Rectal smooth muscle tissue (tissue), 1 donor: ENCODE data around the gene NEDD4L.

ENCODE experiments used
- H3K27ac ChIP-seq: one replicate; pipeline ENCODE4 v1.7.0; 2013; ENCODE audit warnings: low read depth, low read length, inconsistent platforms
- H3K27me3 ChIP-seq: one replicate; pipeline ENCODE4 v1.7.0; 2013; ENCODE audit warnings: low read length; ENCODE audit not compliant: control insufficient read depth, insufficient read depth
- H3K36me3 ChIP-seq: one replicate; pipeline ENCODE4 v1.7.0; 2013; ENCODE audit warnings: low read length; ENCODE audit not compliant: control insufficient read depth, insufficient read depth
- H3K4me1 ChIP-seq: one replicate; pipeline ENCODE4 v1.7.0; 2013; ENCODE audit warnings: low read length; ENCODE audit not compliant: control insufficient read depth, insufficient read depth
- H3K4me3 ChIP-seq: one replicate; pipeline ENCODE4 v1.7.0; 2013; ENCODE audit warnings: low read length
- H3K9ac ChIP-seq: one replicate; pipeline ENCODE4 v1.7.0; 2013; ENCODE audit warnings: low read length

Gene NEDD4L

DNA sequence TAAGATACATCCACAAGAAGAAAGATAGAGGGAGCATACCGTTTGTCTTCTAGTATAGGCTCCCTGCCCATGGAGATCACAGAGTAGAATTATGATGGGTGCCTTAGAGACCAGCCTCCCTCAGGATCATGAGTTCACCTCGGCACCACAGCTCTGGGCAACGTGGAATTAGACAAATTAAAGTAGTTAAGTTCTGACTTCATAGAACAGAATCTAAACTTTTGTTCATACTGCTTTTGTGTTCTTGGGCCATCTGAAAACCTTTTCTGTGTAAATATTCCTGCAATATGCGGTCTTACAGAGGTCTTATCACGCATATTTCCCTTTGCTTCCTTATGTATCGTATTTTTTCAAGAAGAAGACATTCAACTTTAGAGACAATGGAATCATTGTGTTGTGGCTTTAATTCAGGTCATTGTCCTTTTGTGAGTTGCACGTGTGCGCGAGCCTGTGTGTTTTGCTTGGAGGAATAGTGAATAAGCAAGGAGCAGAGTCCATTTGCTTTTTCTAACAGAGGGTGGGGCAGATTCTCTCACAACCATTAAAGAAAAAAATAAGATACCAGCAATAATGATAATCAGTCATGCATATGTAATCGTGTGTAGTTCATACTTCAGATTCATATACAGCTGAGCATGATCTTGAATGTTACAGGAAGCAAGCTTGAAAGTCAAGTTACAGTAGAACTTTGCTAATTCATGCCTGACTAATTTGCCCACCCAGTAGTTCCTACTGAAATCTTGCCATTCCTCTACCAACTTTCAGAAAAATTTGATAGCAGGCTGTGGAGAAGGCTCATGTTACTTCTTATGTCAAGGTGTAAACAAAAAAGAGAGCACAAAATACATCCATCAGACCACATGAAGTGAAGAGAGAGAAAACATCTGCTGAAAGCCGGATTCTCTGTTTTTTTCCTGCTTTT, 243.6 kb downstream of the NEDD4L start:
- H3K27ac ChIP-seq, result no peak overlapping the region
- H3K4me1 ChIP-seq, result peaks cover 8% of the 10 kb centered on the region
- no peak overlapping the region for H3K9ac ChIP-seq

DNA sequence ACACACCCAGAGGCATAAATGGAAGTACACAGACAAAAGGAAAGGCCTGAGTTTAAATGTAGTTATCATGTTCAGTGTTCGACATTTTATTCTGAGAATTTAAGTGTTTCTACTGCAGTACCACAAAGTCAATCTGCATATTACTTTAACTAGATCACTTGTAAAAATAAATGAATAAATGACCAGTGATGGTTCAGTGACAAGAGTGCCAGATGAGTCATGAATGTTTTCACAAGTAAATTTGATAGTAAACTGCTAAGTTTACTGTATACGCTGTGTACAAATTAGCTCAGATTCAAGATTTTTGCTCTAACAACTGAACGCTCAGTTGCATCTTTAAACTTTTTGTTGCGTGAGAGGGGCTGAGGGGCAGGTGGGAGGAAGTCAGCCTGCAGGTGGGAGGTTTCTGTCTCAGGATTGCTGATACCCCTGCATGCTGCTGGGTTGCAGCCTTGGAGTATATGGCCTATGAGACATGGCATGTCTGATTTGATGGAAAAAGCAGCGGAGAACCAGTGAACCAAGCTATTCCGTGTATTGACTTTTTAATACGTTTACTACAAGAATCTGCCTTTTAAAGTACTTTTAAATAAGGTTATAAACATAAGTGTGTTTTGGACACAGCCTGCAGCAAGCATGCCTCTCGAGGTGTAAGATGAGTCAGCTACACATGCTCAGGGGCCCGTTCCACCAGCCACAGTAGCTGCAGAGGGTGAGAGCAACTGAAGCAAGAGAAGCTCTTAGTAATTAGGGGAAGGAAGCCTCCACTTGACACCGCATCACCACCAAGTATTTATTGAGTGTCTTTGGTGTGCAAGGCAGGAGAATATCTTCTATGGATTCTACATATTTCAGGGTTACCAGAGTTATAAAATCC, 245.1 kb downstream of the NEDD4L start:
- H3K4me1 ChIP-seq, result peaks cover 8% of the 10 kb centered on the region
- H3K27me3 ChIP-seq, result no peaks in the 10 kb centered on the region
- H3K27ac ChIP-seq, result no peak overlapping the region
- no peak overlapping the region for H3K4me3 ChIP-seq
- no peaks in the 10 kb centered on the region for H3K36me3 ChIP-seq
- no peak overlapping the region for H3K9ac ChIP-seq

More for the DNA sequence above, 243.6 kb downstream of the NEDD4L start:
- Histone ChIP-seq H3K4me3 (no peak overlapping the region), H3K36me3 (no peaks in the 10 kb centered on the region), H3K27me3 (no peaks in the 10 kb centered on the region)

DNA sequence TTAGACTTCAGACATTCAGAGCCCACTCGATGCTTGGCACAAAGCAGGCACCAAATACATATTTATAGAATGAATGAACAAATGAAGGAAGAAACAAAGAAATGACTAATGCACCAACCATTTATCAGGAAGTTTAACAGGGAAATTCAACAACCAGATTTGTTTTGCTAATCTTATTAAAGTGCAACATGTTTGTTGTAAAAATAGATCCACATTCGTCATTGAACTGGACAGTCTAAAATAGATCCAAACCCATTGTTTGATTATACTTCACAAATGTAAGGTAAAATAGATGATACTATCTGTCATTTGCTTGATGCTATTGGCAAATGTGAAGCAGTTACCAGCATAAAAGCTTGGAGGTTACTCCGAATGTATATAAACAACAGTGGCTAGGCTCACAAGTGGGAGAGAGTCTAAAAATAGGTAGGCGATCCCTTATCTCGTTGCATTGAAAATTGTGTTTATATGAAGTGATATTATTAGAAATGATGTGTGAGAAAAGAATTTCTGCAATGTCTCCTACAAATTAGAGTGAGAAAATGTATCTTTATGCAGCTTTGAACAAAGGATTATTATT, 246.2 kb downstream of the NEDD4L start:
- H3K27me3 ChIP-seq, result no peaks in the 10 kb centered on the region
- H3K36me3 ChIP-seq, result no peaks in the 10 kb centered on the region
- H3K4me1 ChIP-seq, result peaks cover 8% of the 10 kb centered on the region
- H3K4me3 ChIP-seq, result no peak overlapping the region
- H3K27ac ChIP-seq, result no peak overlapping the region
- H3K9ac ChIP-seq, result no peak overlapping the region

DNA sequence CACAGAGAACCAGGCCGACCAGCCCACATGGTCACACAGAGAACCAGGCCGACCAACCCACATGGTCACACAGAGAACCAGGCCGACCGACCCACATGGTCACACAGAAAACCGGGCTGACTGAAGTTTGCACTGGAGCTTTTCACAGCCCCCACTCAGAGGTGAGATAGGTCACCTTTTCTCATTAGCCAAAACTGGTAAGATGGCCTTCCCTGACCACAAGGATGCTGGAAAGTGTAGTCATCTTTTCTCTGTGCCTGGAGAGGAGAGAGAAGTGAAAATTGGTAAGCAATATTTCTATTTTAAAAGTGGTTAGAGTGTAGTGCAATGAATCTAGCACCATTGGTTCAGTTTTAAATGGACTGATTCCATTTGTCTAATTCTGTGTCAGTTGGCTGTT, 247.1 kb downstream of the NEDD4L start:
- Histone ChIP-seq H3K27ac (no peak overlapping the region), H3K9ac (no peak overlapping the region), H3K4me1 (peaks cover 8% of the 10 kb centered on the region), H3K36me3 (no peaks in the 10 kb centered on the region), H3K4me3 (no peak overlapping the region), H3K27me3 (no peaks in the 10 kb centered on the region)

DNA sequence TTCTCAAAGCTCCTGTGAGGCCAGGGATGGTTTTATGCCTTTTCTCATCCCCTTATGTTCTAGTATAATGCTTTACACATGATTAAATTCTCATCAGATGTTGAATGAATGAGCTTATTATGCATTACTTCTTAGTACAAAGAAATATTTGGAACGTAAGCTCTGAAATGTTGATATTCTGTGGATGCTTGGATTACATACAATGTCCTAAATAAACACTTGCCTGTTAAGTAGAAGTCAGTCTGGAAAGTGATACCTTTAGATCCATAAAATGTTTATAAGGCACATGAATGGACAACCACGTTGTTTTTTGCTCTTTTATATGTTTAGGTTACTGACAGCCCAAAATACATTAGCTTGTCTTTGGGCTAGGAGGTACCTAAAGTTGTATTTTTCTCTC, 248.6 kb downstream of the NEDD4L start:
- Histone ChIP-seq H3K36me3 (no peaks in the 10 kb centered on the region), H3K27me3 (no peaks in the 10 kb centered on the region), H3K27ac (no peak overlapping the region), H3K4me3 (no peak overlapping the region), H3K4me1 (peaks cover 8% of the 10 kb centered on the region), H3K9ac (no peak overlapping the region)

DNA sequence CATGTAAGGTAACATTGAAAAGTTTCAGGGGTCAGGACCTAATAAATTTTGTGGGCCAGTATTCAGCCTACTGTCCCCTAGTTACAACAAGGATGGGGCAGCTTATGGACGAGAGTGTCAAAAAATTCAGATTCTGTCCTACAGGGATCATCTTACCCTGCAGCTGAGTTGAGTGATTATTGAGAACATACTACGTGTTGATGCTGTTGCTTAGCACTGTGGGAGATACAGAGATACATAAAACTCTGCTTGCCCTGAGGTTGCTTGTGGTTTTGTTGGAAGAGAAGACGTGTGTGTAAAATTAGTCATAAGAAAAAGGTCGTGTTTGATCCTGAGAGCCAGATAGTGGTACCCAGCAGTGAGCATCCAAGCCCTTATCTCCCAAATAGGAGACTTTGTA, 253.2 kb downstream of the NEDD4L start:
- H3K27ac ChIP-seq, result no peak overlapping the region
- no peaks in the 10 kb centered on the region for H3K36me3 ChIP-seq
- H3K4me1 ChIP-seq, result no peaks in the 10 kb centered on the region
- H3K4me3 ChIP-seq, result no peak overlapping the region
- H3K9ac ChIP-seq, result no peak overlapping the region
- no peaks in the 10 kb centered on the region for H3K27me3 ChIP-seq

DNA sequence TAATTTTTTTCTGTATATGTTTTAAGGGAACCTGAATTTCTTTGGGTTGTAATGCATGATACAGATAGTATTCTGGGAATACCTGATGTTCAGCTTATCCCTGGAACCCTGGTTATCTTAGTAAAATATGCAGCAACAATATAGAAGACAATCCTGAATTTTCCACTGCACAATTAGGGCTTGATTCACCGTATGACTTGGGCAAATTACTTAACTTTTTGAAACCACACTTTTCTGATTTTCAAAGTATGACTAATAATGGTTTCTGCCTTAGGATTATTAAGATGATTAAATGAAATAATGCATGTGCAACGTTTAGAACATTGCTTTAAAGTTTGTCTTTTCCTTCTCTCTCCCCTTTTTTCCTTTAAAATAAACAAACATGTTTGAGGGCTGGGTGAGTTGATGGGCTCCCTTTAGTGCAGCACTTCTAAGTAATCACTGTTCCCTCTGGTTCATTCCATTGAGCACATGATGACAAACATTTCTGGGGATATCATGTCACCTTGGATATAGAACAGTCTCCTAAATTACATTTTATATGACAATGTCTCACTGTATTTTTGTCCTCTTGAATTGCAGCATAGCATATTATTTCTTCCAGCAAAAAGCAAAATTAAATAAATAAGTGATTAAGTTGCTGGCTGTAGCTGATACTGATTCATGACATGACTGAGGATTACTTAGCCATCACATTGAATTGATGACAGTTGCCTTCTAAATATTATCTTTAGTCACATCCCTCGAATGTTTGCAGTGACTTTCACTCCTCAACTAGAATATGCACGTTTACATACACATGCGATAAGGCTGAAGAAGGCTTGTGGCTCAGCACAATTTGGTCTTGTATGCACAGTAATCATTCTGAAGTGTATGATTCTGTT, 254.5 kb downstream of the NEDD4L start:
- no peaks in the 10 kb centered on the region for H3K36me3 ChIP-seq
- H3K4me1 ChIP-seq, result no peaks in the 10 kb centered on the region

DNA sequence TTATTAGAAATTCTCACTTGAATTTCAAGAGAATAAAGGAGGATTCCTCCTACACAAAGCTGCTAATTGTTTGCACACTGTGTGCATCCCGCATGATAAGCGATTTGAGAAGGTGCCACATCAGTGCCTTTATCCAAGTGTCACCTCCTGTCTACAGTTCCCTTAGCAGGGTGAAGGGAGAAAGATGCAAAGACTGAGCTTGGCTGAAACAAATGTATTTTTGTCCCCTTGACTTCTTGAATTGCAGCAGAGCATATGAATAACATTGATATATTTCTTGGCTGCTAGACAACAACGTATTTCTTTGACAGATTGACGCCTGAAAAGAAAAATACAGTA, 255.1 kb downstream of the NEDD4L start:
- H3K9ac ChIP-seq, result no peak overlapping the region
- no peaks in the 10 kb centered on the region for H3K4me1 ChIP-seq
- no peak overlapping the region for H3K4me3 ChIP-seq
- H3K27me3 ChIP-seq, result no peaks in the 10 kb centered on the region
- H3K36me3 ChIP-seq, result no peaks in the 10 kb centered on the region
- no peak overlapping the region for H3K27ac ChIP-seq

More for the DNA sequence above, 254.5 kb downstream of the NEDD4L start:
- H3K27me3 ChIP-seq, result no peaks in the 10 kb centered on the region
- H3K9ac ChIP-seq, result no peak overlapping the region
- H3K4me3 ChIP-seq, result no peak overlapping the region
- no peak overlapping the region for H3K27ac ChIP-seq

DNA sequence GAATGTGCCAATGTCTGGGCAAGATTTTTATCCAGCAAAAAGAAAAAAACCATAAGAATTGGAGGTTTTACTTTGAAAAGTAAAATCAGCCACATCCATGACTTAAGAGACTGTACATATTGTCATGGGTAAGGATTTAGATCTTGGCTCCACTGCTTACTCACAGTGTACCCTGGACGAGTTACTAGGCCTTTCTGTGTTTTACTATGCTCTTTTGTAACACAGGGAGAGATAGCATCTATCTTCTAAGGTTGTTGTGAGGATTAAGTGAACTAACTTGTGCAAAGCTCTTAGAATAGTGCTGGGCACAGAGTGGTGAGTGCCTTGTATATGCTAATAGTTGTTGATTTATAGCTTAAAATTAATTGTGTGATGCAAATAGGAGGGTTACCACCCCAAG, 255.9 kb downstream of the NEDD4L start:
- Histone ChIP-seq H3K36me3 (no peaks in the 10 kb centered on the region), H3K27me3 (no peaks in the 10 kb centered on the region), H3K9ac (no peak overlapping the region), H3K4me1 (no peaks in the 10 kb centered on the region), H3K27ac (no peak overlapping the region), H3K4me3 (no peak overlapping the region)

DNA sequence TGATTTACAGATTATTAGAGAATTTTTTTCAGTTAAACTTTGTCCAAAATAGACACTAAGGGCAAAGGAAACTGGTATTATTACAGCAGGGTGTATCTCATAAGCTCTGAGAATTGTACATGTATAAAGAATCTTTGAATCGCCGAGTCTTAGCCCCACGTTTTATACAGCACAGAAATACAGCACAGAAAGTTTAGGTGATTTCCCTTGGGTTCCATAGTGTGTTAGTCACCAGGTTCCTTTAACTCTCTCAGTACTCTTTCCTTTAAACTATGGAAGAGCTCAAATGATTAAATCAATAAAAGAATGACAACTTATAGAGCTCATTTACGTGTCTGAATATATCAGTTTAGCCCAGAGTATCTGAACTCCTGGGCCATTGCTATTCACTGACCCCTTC, 256.8 kb downstream of the NEDD4L start:
- Histone ChIP-seq H3K27ac (no peak overlapping the region), H3K27me3 (no peaks in the 10 kb centered on the region), H3K36me3 (no peaks in the 10 kb centered on the region), H3K4me1 (no peaks in the 10 kb centered on the region), H3K9ac (no peak overlapping the region), H3K4me3 (no peak overlapping the region)

DNA sequence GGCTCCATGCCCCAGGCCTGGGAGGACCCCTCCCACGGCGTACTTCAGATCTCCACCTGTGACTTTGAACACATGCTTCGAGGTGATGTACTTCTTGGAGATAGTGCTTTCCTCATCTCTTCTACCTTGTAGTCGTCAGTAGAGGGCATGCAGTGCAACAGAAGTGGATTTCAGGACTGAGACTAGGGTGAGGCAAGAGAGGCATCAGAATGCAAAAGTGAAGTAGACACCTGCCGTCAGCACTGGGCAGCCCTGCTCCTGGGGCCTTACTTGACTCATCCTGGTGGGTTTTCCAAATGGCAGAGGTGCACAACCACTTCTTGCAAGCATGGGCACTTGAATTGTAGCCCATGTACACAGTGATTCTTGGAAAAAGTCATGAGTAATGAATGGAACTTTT, 258.8 kb downstream of the NEDD4L start:
- H3K9ac ChIP-seq, result no peak overlapping the region
- H3K36me3 ChIP-seq, result no peaks in the 10 kb centered on the region
- no peak overlapping the region for H3K27ac ChIP-seq
- H3K27me3 ChIP-seq, result no peaks in the 10 kb centered on the region
- H3K4me1 ChIP-seq, result no peaks in the 10 kb centered on the region
- H3K4me3 ChIP-seq, result no peak overlapping the region

DNA sequence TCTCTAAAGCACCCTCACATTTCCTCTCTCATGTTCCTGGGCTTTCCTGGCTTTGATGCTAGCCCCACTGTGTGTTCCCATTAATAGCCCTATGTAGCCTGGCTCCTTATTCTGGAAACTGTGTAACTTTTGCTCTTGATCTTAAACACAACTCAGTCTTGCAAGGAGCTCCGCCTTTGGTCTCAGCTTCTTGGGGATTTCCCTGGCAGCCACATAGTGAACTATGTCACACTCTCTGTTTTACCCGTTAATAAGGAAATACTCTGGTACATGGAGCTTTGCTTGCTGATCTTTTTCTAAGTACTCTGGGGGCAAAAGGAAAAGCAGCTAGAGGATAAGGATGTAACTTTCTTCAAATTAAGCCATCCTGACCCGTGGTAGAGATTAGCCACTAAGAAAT, 259.3 kb downstream of the NEDD4L start:
- no peak overlapping the region for H3K27ac ChIP-seq
- H3K4me1 ChIP-seq, result no peaks in the 10 kb centered on the region
- H3K9ac ChIP-seq, result no peak overlapping the region

More for the DNA sequence above, 259.3 kb downstream of the NEDD4L start:
- no peak overlapping the region for H3K4me3 ChIP-seq
- H3K27me3 ChIP-seq, result no peaks in the 10 kb centered on the region
- no peaks in the 10 kb centered on the region for H3K36me3 ChIP-seq
